Activated T-helper 17 cell treated with anti-CD3 and anti-CD28 coated beads, Interleukin-2, amount 50 U/mL, for 72 hours (primary cell): Measurements from ENCODE around the gene THY1. TPM values are rescaled to one million over a fixed set of nuclear protein-coding genes. Genes with fewer than 3 reads are reported as not detected.

Experiments
- ATAC-seq: fragments of 150-1000 bp; cut with Tn5 transposase; replicated peaks from 2 replicates; pipeline ENCODE4 v1.10.0; 2021; ENCODE audit warnings: mild to moderate bottlenecking, moderate library complexity
- H3K27ac Mint-ChIP-seq: one replicate; pipeline ENCODE4 v1.8.0; 2022; ENCODE audit warnings: mixed read lengths
- H3K27me3 Mint-ChIP-seq: one replicate; pipeline ENCODE4 v1.8.0; 2022; ENCODE audit warnings: mixed read lengths
- H3K36me3 Mint-ChIP-seq: one replicate; pipeline ENCODE4 v1.8.0; 2022; ENCODE audit warnings: low read depth, mild to moderate bottlenecking, mixed read lengths
- H3K4me1 Mint-ChIP-seq: one replicate; pipeline ENCODE4 v1.8.0; 2022; ENCODE audit warnings: mixed read lengths
- H3K4me3 Mint-ChIP-seq: one replicate; pipeline ENCODE4 v1.8.0; 2022; ENCODE audit warnings: mild to moderate bottlenecking, mixed read lengths
- H3K9me3 Mint-ChIP-seq: one replicate; pipeline ENCODE4 v1.8.0; 2022; ENCODE audit warnings: mixed read lengths
- total RNA-seq, 2 donors: library from RNA; stranded (reverse); gene quantifications; one replicate each; pipeline ENCODE4 v1.2.3, GENCODE V29; 2022

The THY1 gene
- total RNA-seq, 2 donors from 2014 or later = 1.1 to 4.7 TPM

DNA sequence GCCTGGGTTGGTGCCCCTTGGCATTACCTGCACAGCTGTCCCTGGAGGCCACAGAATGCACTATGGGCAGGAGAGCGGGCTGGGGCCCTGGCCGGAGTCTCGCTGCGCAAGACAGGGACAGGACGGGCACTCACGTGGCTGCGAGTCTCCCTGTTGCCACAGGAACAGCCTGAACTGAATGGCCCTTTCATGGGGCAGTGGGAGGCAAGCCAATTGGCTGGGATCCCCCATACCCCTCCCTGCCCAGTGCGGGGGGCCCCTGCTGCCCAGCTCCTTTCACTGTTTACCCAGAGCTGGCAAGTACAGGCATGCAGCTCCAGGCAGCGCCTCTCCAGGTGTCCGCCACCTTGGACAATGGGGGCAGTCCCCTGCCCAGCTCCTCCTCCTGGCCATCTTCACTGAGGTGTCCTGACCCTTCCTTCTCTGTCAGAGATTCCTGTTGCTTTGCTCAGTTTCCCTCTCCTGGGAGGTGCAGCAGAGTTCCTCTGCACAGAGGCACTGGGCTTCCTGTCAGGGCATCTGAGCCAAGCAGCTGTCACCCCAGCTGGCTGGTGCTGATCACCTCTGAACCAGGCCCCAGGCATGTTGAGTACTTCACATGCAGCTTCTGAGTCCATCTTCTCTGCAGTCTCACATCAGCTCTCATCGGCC lies 46.6 kb downstream of the THY1 start:
- no peak for ATAC-seq
- no peak overlapping the region for H3K4me3 Mint-ChIP-seq
- H3K36me3 Mint-ChIP-seq = no peaks in the 10 kb centered on the region
- no peaks in the 10 kb centered on the region for H3K4me1 Mint-ChIP-seq
- peaks cover 6% of the 10 kb centered on the region for H3K27me3 Mint-ChIP-seq
- H3K27ac Mint-ChIP-seq = no peak overlapping the region
- H3K9me3 Mint-ChIP-seq = no peaks in the 10 kb centered on the region

DNA sequence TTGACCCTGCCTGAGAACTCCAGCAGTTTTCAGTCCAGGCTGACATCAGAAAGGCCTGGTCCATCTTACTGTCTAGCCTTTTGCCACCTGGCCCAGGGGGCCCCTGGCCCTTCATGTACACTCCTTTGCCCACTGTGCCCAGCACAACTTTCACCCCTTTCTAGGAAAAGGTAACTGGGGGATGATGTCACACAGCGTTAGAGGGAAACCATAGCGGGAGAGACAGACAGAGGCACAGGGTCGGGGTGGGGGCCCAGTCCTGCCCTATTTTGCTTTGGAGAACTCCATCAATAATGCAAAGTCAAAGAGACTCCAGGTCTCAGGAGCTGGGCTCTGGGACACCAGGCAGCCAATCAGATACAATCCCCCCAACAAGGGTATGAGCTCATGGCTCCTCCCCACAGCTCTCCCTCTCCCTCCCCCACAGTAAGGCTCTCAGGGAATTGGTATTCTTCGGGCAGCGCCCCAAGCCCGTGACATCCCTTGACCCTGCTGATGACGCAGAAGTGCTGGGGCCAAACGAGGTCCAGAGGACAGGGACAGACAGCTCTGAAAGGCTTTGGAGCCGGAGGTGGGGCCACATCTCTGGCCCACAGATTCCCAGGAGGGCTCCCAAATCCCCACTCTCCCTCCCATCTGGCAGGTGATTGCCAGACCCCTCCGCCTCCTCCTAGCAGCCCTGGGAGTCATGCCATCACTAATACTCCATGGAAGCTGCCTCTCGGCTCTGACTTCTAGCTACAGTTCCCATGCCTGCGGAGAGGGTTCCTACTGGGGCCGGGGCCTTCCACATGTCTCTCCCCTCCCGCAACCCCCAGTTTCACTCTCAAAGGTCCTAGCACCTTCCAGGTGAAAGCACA lies 47.4 kb downstream of the THY1 start:
- H3K36me3 Mint-ChIP-seq = no peaks in the 10 kb centered on the region
- no peaks in the 10 kb centered on the region for H3K4me1 Mint-ChIP-seq
- no peak for ATAC-seq
- H3K27ac Mint-ChIP-seq = no peak overlapping the region
- peaks cover 6% of the 10 kb centered on the region for H3K27me3 Mint-ChIP-seq
- no peaks in the 10 kb centered on the region for H3K9me3 Mint-ChIP-seq
- no peak overlapping the region for H3K4me3 Mint-ChIP-seq

DNA sequence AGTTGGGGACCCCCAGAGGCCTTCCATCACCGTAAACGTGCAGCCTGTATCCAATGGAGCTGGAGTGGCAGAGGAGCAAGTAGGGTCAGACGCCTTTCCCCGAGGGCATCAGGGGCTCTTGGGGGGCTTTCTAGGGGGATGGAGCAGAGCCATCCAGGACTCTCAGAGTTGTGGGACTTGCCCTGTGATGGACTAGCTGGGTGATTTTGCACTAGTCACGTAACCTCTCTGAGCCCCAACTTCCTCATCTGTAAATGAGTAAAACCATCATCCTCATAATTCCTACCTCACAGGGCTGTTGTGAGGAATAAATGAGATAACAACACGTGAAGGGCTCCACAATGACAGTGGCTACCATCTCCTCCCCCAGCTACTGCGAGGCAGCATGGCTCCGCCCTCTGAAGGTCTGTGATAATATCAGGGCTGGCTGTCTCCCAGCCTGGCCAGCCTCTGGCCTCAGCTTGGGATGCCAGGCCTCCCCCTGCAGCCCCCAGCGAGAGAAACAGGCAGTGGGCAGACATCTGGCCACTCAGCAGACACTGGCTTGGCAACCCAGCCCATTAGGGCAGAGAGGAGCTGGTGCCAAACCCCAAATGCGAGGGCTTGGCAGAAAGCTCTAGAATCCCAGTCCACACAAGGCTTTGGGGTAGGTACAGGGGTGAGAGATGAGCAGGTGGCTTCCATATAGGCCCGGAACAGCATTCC lies 48.2 kb downstream of the THY1 start:
- H3K4me1 Mint-ChIP-seq = no peaks in the 10 kb centered on the region
- H3K27ac Mint-ChIP-seq = no peak overlapping the region
- no peak overlapping the region for H3K4me3 Mint-ChIP-seq
- H3K9me3 Mint-ChIP-seq = no peaks in the 10 kb centered on the region
- no peaks in the 10 kb centered on the region for H3K36me3 Mint-ChIP-seq
- peaks cover 6% of the 10 kb centered on the region for H3K27me3 Mint-ChIP-seq
- no peak for ATAC-seq

DNA sequence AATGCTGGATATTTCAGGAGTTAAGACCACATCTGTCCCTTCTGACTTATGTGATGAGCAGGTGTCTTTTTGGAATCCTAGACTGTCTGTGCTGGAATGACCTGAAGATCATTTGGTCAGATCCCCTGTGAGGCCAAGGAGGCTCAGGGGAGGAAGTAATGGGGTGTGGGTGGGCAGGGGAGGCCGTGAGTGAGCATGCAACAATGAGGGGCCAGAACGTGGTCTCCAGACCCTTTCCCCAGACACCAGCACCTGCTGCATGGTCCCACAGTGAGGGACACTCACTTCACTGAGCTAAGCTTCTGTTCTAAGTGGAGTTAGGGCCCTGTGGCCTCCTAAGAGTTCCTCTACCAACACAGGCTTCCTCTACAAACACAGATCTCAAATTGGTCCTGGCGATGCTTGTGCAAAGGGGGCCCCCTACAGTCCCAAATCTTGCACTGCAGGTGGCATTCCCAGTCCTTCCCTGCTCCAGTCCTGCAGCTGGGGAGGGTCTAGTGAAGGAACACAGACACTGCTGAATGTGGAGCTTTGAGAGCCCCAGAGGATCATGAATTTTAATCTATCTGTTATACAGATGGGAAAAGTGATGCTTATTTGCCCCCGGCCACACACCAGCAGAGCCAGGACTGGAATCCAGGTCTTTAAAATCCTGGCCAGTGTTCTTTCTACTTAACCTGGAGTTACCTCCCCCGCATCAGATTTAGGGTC lies 48.9 kb downstream of the THY1 start:
- peak; percentile 43 for ATAC-seq
- Mint-ChIP-seq H3K4me3 (no peak overlapping the region), H3K9me3 (no peaks in the 10 kb centered on the region), H3K27me3 (peaks cover 6% of the 10 kb centered on the region), H3K36me3 (no peaks in the 10 kb centered on the region), H3K4me1 (no peaks in the 10 kb centered on the region), H3K27ac (no peak overlapping the region)

DNA sequence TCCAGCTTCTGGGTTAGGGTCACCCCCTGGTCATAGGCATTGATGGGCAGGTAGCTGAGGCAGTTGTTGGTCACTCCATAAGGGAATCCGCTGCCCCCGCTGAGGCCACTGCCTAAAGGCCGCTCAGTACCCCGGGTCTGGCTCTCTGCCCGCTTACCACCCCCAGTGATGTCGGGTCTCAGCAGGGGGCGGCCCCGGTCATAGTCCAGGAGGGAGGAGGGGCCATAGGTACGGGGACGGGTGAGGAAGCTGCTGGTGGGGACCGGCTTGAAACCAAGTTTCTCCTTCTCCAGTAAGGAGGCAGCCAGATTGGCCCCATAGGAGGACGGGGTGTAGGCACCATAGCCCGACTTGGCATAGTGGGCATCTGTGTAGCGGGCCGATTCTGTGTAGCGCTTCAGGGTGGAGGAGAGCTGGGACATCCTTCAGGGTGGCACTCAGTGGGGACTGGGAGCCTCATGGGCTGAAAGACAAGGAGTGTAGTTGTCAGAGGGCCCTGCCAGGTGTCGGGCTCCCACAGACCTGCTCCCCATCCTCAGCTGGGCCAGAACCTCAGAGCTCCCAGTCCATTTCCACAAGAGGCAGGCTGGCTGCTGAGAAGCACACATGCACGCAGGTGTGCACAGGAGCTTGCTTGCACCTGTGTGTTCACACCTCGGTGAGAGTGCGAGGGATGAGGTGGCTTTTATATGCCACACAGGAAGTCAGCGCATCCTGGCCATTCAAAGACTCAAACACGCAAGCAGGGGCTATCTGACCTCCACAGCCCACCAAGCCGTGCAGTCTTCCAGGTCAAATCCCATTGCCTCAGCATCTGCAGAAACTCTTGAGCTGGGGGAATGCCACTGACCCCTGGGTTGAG lies 49.7 kb downstream of the THY1 start:
- Mint-ChIP-seq H3K4me3 (no peak overlapping the region), H3K36me3 (no peaks in the 10 kb centered on the region), H3K27ac (no peak overlapping the region), H3K9me3 (no peaks in the 10 kb centered on the region), H3K27me3 (peaks cover 6% of the 10 kb centered on the region), H3K4me1 (no peaks in the 10 kb centered on the region)
- ATAC-seq = no peak

DNA sequence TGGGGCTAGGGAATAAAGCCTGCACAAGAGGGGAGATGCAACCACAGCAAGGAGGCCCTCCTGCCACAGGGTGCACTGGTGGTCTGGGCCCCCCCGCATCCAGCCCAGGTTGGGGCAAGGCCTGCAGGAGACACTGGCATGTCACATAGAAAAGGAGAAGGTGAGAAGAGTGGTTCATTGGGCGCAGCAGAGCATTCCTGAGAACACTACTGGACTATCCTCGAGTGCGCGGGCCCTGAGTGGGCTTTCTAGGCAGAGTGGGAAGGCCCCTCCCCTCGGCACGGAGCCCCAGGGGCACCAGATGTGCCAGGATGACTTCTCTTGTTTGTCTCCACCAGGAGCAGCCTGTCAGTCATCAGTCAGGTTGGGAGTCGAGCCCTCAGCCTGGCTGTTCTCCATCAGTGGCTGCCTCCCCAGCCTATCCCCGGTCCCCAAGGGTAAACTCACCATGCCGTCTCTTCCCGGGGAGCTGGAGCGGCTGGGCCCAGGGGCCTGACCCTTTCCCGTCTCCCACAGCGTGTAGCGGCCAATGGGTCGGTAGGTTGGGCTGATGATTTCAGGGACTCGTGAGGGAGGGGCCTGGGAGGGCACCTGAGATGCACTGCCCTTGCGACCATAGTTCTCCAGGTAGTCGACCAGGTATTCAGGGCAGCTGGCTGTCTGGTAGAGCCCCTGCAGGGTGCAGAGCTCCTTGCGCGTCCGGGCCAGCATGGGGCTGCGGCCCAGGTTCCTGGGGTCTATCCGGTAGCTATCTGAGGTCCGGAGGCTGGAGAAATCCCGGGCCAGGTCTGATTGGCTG lies 50.5 kb downstream of the THY1 start:
- Mint-ChIP-seq H3K27ac (no peak overlapping the region), H3K9me3 (no peaks in the 10 kb centered on the region), H3K4me3 (no peak overlapping the region), H3K36me3 (no peaks in the 10 kb centered on the region), H3K27me3 (peaks cover 9% of the 10 kb centered on the region), H3K4me1 (no peaks in the 10 kb centered on the region)
- no peak for ATAC-seq

DNA sequence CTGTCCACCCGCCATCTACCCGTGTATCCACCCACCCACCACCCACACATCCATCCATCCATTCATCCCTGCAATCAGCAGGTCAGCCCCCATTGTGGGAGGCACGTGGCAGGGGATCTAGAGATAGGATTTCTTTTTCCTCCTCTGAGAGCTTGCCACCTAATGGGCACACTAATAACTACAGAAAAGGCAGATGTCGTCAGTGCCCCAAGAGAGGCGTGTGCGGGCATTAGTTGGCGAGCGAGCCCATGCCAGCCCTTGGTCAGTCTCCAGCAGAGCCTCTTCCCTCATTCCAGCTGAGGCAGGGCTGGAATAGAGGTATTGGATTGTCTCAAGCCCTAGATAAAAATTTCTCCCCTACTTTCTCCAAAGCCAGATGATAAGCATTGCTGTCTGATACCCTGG lies 51.2 kb downstream of the THY1 start:
- no peaks in the 10 kb centered on the region for H3K36me3 Mint-ChIP-seq
- H3K4me1 Mint-ChIP-seq = no peaks in the 10 kb centered on the region
- no peaks in the 10 kb centered on the region for H3K9me3 Mint-ChIP-seq
- peaks cover 14% of the 10 kb centered on the region for H3K27me3 Mint-ChIP-seq
- no peak overlapping the region for H3K4me3 Mint-ChIP-seq
- ATAC-seq = no peak
- H3K27ac Mint-ChIP-seq = no peak overlapping the region

DNA sequence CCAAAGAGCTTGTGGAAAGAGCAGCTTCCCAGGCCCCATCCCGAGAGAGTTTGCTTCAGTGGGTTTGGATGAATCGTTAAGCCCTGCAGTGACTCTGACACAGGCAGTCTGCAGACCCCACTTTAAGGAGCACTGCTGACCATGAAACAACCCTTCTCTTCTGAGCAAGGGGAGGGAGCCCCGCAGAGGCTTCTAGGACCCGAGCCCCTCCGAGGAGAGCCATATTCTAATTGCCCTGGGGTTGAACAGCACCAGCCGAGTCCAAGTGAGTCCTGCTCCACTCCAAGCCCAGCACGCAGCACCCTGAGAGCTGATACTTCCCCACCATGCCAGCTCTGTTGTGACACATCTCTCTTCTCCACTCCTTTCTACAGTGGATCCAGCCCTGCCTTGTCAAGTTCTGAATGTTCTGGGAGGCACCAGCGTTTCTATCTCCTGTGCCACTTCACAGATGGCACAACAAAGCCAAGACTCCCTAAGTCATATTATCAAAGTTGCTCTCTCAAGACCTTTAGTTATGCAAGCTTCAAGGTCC lies 51.8 kb downstream of the THY1 start:
- no peaks in the 10 kb centered on the region for H3K9me3 Mint-ChIP-seq
- H3K27ac Mint-ChIP-seq = no peak overlapping the region
- no peak for ATAC-seq
- no peak overlapping the region for H3K4me3 Mint-ChIP-seq
- H3K27me3 Mint-ChIP-seq = peaks cover 21% of the 10 kb centered on the region
- no peaks in the 10 kb centered on the region for H3K36me3 Mint-ChIP-seq
- no peaks in the 10 kb centered on the region for H3K4me1 Mint-ChIP-seq

DNA sequence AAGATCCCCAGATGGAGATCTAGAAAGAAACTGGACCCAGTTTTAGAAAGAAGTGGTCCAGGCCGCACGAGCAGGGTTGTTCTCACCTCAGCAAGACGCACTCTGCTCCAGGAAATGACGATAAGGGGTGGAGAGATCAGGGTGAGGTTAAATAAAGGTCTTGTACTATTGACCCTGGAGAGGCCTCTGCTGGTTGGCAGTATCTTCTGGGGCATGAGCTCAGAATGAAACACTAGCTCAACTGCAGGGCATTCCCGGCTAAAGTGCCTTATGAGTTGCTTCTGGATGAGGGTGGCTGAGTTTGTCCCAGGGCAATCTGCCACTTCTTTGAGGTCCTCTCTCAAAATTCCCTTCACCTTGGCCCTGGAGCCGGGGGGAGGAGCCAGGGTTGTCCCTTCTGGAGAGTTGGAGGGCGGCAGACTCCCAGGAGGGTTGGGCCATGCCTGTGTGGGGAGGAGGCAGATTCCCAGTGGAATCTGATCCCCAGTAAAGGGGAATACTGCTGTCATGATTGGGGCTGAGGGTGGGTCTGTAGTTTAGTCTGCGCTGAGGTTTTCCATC lies 52.4 kb downstream of the THY1 start:
- Mint-ChIP-seq H3K27ac (no peak overlapping the region), H3K9me3 (no peaks in the 10 kb centered on the region), H3K4me3 (no peak overlapping the region), H3K27me3 (peaks cover 23% of the 10 kb centered on the region), H3K36me3 (no peaks in the 10 kb centered on the region), H3K4me1 (no peaks in the 10 kb centered on the region)
- peak; percentile 75 for ATAC-seq

DNA sequence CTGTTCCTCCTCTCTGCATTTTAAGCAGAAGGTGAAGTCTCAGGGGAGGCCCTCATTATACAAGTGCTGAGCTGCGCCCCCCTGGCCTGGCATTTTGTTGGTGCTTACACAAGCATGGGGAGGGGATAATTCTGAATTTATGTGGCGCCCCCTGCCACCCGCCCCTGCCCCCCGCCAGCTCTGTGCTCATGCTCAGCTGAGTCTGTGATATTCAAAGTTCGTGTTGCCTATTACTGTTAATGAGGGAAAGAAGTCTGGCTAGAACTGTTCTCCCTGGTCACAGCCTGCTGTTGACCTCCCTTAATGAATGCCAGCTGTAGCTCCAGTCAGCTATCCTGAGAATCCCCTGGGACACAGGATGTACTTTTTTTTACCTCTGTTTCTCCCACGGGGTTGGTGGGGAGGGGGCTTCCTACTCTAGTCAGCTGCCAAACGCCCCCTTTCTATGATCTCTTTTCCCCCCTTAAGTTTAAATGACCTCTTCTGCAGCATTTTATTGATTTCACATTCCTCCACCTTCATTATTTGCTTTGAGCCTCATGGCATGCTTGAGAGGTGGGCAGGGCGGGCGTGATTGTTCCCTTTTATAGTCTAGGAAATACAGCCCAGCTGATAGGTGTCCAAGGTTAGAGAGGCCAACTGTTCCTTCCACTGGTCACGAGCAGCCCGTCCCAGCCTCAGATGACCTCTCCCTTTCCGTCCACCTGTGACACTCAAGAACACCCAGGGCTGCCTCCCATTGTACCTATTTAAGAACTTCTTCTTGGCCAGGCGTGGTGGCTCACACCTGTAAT lies 53.6 kb downstream of the THY1 start:
- H3K4me1 Mint-ChIP-seq = peaks cover 4% of the 10 kb centered on the region
- peaks cover 34% of the 10 kb centered on the region for H3K27me3 Mint-ChIP-seq
- no peak overlapping the region for H3K4me3 Mint-ChIP-seq
- ATAC-seq = no peak
- peaks cover 3% of the 10 kb centered on the region for H3K9me3 Mint-ChIP-seq
- no peaks in the 10 kb centered on the region for H3K36me3 Mint-ChIP-seq
- H3K27ac Mint-ChIP-seq = no peak overlapping the region

DNA sequence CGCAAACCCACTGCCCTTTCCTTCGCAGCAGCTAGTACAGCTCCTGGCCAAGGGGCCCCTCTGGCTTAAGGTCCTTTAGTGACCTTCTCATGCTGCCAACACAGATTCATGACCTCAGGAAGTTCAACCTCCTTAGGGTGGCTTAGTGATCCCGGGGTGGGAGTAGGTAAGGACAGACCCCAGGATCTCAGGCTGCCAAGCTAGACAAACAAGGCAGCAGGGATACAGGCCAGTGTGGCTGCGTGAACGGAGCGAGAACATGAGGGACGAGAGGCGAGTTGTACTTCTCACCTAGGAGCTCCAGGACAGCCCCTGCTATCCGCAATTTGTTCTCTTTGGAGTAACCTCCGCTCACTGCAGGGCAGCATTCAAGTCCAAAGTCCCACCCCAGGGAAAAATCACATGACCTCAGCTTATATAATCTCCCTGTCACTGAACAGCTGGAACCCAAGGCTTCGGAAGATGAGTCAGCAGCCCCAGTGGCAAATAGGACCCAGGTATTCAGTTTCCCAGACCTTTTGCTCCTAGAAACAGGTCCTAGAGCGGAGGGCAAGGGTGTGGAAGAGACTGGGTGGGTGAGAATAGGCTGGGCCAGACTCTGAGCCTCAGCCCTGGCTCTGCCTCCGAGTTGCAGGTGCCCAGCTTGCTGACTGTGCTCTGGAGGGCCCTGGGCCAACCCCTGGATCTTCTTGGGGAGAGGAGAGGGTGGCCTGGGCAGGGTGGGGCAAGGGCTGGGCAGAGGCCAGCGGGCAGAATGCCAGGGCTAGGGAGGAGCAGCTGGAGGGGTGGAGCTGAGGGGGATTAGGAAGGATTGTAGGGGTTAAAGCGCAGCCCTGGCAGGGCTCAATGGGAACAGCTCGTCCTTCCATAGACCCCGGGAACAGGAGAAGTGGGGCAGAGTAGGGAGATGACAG lies 54.6 kb downstream of the THY1 start:
- Mint-ChIP-seq H3K27ac (no peak overlapping the region), H3K4me1 (peaks cover 4% of the 10 kb centered on the region), H3K27me3 (peaks cover 34% of the 10 kb centered on the region), H3K9me3 (peaks cover 3% of the 10 kb centered on the region), H3K4me3 (no peak overlapping the region), H3K36me3 (no peaks in the 10 kb centered on the region)
- ATAC-seq = no peak
